HL-60 (cell line): ENCODE results near the gene BSND.

Source experiments
- CTCF ChIP-seq: IDR thresholded peaks from one replicate; pipeline ENCODE4 v1.5.1; 2011; ENCODE audit warnings: low read length, control low read depth, inconsistent platforms; ENCODE audit not compliant: insufficient read depth
- GABPA ChIP-seq: IDR thresholded peaks from 2 replicates; pipeline ENCODE4 v1.6.1; 2012; ENCODE audit warnings: low read depth
- POLR2AphosphoS5 ChIP-seq: IDR thresholded peaks from 2 replicates; pipeline ENCODE4 v1.6.1; 2012; ENCODE audit warnings: low read depth
- TF ChIP-seq, protein P1 (sequence below): IDR thresholded peaks from 2 replicates; pipeline ENCODE4 v1.6.1; 2012; ENCODE audit warnings: low read depth; ENCODE audit not compliant: insufficient replicate concordance

- TF ChIP-seq CTCF (no peak), GABPA (no peak), POLR2AphosphoS5 (no peak)
- TF ChIP-seq, protein P1, sequence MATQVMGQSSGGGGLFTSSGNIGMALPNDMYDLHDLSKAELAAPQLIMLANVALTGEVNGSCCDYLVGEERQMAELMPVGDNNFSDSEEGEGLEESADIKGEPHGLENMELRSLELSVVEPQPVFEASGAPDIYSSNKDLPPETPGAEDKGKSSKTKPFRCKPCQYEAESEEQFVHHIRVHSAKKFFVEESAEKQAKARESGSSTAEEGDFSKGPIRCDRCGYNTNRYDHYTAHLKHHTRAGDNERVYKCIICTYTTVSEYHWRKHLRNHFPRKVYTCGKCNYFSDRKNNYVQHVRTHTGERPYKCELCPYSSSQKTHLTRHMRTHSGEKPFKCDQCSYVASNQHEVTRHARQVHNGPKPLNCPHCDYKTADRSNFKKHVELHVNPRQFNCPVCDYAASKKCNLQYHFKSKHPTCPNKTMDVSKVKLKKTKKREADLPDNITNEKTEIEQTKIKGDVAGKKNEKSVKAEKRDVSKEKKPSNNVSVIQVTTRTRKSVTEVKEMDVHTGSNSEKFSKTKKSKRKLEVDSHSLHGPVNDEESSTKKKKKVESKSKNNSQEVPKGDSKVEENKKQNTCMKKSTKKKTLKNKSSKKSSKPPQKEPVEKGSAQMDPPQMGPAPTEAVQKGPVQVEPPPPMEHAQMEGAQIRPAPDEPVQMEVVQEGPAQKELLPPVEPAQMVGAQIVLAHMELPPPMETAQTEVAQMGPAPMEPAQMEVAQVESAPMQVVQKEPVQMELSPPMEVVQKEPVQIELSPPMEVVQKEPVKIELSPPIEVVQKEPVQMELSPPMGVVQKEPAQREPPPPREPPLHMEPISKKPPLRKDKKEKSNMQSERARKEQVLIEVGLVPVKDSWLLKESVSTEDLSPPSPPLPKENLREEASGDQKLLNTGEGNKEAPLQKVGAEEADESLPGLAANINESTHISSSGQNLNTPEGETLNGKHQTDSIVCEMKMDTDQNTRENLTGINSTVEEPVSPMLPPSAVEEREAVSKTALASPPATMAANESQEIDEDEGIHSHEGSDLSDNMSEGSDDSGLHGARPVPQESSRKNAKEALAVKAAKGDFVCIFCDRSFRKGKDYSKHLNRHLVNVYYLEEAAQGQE: no peak
These were observed 40.2 kb downstream of the BSND start for GRCh38 chr1:55038974-55039341.
